ENCODE results near the gene KY.

KY gene

DNA sequence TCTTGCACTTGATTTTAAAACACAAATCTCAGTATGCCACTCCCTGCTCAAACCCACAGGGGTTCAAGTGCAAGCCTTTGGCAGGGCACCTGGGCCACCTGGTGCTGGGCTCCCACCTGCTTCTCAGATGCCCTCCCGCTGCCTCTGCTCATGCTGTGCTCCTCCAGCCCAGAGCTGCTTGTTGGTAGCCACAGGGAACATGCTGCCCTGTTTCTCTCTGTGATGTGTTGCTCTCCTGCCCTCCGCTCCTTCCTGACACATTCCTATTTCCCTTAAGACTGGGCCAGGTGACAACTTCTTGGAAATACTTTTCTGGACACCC, 27.1 kb upstream of the KY start:
- H3K36me3 ChIP-seq (ENCODE audit: control insufficient read depth, insufficient read depth, low read length) = no peaks in the 10 kb centered on the region
- no peaks in the 10 kb centered on the region for H3K27me3 ChIP-seq (replicated peaks; ENCODE audit: control insufficient read depth, insufficient read depth, low read length)

GRCh38 chr3:134677196-134677986, 26.6 kb upstream of the KY start:
- TF ChIP-seq CTCF (IDR thresholded peaks at IDR 0.05; ENCODE audit: insufficient read depth, low read length, poor library complexity, severe bottlenecking) = peak; percentile 74
- H3K4me3 ChIP-seq (replicated peaks; ENCODE audit: low read depth, low read length) = no peak overlapping the region
- H3K27me3 ChIP-seq (replicated peaks; ENCODE audit: control insufficient read depth, insufficient read depth, low read length) = no peaks in the 10 kb centered on the region
- peak; percentile 9 for DNase-seq (ENCODE audit: extremely low read depth, insufficient read length)
- no peaks in the 10 kb centered on the region for H3K36me3 ChIP-seq (ENCODE audit: control insufficient read depth, insufficient read depth, low read length)

More for the DNA sequence above, 27.1 kb upstream of the KY start:
- TF ChIP-seq CTCF (IDR thresholded peaks at IDR 0.05; ENCODE audit: insufficient read depth, low read length, poor library complexity, severe bottlenecking) = no peak
- no peak overlapping the region for H3K4me3 ChIP-seq (replicated peaks; ENCODE audit: low read depth, low read length)
- no peak for DNase-seq (ENCODE audit: extremely low read depth, insufficient read length)

DNA sequence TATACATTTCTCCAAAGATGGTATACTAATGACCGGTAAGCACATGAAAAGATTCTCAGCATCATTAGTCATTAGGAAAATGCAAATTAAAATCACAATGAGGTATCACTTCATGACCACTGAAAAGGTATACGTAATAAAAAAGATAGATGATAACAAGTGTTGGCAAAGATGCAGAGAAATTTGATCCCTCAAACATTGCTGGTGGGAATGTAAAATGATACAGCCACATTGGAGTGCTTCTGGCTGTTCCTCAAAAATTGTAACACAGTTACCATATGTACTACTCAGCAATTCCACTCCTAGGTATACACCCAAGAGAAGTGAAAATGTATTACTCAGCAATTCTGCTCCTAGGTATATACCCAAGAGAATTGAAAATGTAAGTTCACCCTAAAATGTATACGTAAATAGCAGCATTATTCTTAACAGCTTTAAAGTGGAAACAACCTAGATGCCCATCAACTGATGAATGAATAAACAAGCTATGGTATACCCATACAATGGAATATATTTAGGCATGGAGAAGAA, 25.0 kb upstream of the KY start:
- Histone ChIP-seq H3K27me3 (replicated peaks; ENCODE audit: control insufficient read depth, insufficient read depth, low read length) (no peaks in the 10 kb centered on the region), H3K4me3 (replicated peaks; ENCODE audit: low read depth, low read length) (no peak overlapping the region), H3K36me3 (ENCODE audit: control insufficient read depth, insufficient read depth, low read length) (no peaks in the 10 kb centered on the region)
- no peak for DNase-seq (ENCODE audit: extremely low read depth, insufficient read length)
- no peak for TF ChIP-seq CTCF (IDR thresholded peaks at IDR 0.05; ENCODE audit: insufficient read depth, low read length, poor library complexity, severe bottlenecking)

DNA sequence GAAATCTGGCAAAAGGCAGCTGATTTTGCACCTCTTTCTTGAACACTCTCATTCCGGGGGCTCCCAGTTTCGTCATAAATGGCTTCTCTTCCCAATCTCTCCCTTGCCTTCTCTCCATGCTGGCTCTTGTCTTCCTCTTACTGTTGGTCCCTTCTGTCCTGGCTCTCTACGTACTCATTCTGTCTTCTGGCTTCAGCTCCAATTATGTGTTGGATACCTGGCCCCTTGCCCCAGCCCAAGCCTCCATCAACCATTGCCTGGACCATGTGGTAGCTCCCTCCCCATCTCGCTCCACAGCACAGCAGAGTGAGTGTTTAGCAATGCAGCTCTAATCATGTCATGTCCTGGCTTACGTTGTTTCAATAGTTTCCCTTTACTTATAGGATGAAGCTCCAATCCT, 21.7 kb upstream of the KY start:
- Histone ChIP-seq H3K27me3 (replicated peaks; ENCODE audit: control insufficient read depth, insufficient read depth, low read length) (no peaks in the 10 kb centered on the region), H3K4me3 (replicated peaks; ENCODE audit: low read depth, low read length) (no peak overlapping the region), H3K36me3 (ENCODE audit: control insufficient read depth, insufficient read depth, low read length) (no peaks in the 10 kb centered on the region)
- no peak for DNase-seq (ENCODE audit: extremely low read depth, insufficient read length)
- no peak for TF ChIP-seq CTCF (IDR thresholded peaks at IDR 0.05; ENCODE audit: insufficient read depth, low read length, poor library complexity, severe bottlenecking)

GRCh38 chr3:134667956-134668355, 17.1 kb upstream of the KY start:
- TF ChIP-seq CTCF (IDR thresholded peaks at IDR 0.05; ENCODE audit: insufficient read depth, low read length, poor library complexity, severe bottlenecking) = no peak
- Histone ChIP-seq H3K36me3 (ENCODE audit: control insufficient read depth, insufficient read depth, low read length) (no peaks in the 10 kb centered on the region), H3K4me3 (replicated peaks; ENCODE audit: low read depth, low read length) (no peak overlapping the region), H3K27me3 (replicated peaks; ENCODE audit: control insufficient read depth, insufficient read depth, low read length) (peaks cover 2% of the 10 kb centered on the region; the same call in 1 of the 2 replicates)
- DNase-seq (ENCODE audit: extremely low read depth, insufficient read length) = no peak
